HG02884 (cell line): ENCODE data around the gene IL32.
"Not testable (repeated sequence)": the region's sequence is repeated elsewhere in the genome, so short reads cannot be mapped to it uniquely, and the experiment has no call there.

Experiments used
- ATAC-seq: cut with Tn5 transposase; IDR thresholded peaks from one replicate; pipeline ENCODE4 v1.9.1; 2021; ENCODE audit warnings: mild to moderate bottlenecking, moderate library complexity; ENCODE audit not compliant: unreplicated experiment

The IL32 gene

GRCh38 chr16:3069146-3069545 lies 3.7 kb downstream of the IL32 start:
- ATAC-seq, result not testable (repeated sequence)

GRCh38 chr16:3070608-3071111 lies 5.2 kb downstream of the IL32 start:
- ATAC-seq, result no peak

- no peak for ATAC-seq
Measured at GRCh38 chr16:3071655-3072054, 6.2 kb downstream of the IL32 start.

GRCh38 chr16:3072148-3072547 lies 6.7 kb downstream of the IL32 start:
- not testable (repeated sequence) for ATAC-seq

- not testable (repeated sequence) for ATAC-seq
Measured at GRCh38 chr16:3072576-3073263, 7.3 kb downstream of the IL32 start.

- ATAC-seq, result no peak
Measured at GRCh38 chr16:3073448-3073847, 8.0 kb downstream of the IL32 start.

- no peak for ATAC-seq
Measured at GRCh38 chr16:3074860-3075522, 9.6 kb downstream of the IL32 start.

GRCh38 chr16:3075523-3075915 lies 10.1 kb downstream of the IL32 start:
- ATAC-seq, result no peak

GRCh38 chr16:3075946-3076345 lies 10.5 kb downstream of the IL32 start:
- ATAC-seq, result not testable (repeated sequence)

GRCh38 chr16:3076577-3076976 lies 11.1 kb downstream of the IL32 start:
- no peak for ATAC-seq

GRCh38 chr16:3080024-3080423 lies 14.6 kb downstream of the IL32 start:
- no peak for ATAC-seq

- ATAC-seq, result not testable (repeated sequence)
Measured at GRCh38 chr16:3081957-3082356, 16.5 kb downstream of the IL32 start.

GRCh38 chr16:3083408-3083807 lies 18.0 kb downstream of the IL32 start:
- not testable (repeated sequence) for ATAC-seq

- no peak for ATAC-seq
Measured at GRCh38 chr16:3084491-3084890, 19.1 kb downstream of the IL32 start.

GRCh38 chr16:3084969-3085670 lies 19.7 kb downstream of the IL32 start:
- ATAC-seq, result no peak

- ATAC-seq, result no peak
Measured at GRCh38 chr16:3085868-3086595, 20.6 kb downstream of the IL32 start.

GRCh38 chr16:3086596-3087242 lies 21.3 kb downstream of the IL32 start:
- no peak for ATAC-seq

GRCh38 chr16:3087243-3088235 lies 22.1 kb downstream of the IL32 start:
- no peak for ATAC-seq

- ATAC-seq, result no peak
Measured at GRCh38 chr16:3088450-3088849, 23.0 kb downstream of the IL32 start.
